Spleen (tissue), 7 donors: Measurements from ENCODE around the gene SSTR1.

Experiments used
- CTCF ChIP-seq, 11 experiments: fragments of 200-600 bp in 7 of 11; fragments of 450-650 bp in 4 of 11; sonication (generic) in 4 of 11; IDR thresholded peaks in 8 of 11; conservative IDR thresholded peaks in 3 of 11; 1 replicate in 7 of 11; 2 replicates in 4 of 11; pipeline versions ENCODE4 v1.4.0 to v1.8.0; 2016 to 2021; ENCODE audit warnings: antibody characterized with exemption in 11 of 11, inconsistent platforms in 4 of 11, mild to moderate bottlenecking in 1 of 11
- POLR2A ChIP-seq, 3 donors: fragments of 450-650 bp; IDR thresholded peaks; one replicate each; pipeline ENCODE4 v1.5.1; 2017; ENCODE audit warnings: antibody characterized with exemption in 3 of 3, mild to moderate bottlenecking in 1 of 3
- POLR2AphosphoS5 ChIP-seq, 3 donors: sonication (generic); formaldehyde crosslinking; IDR thresholded peaks; one replicate each; pipeline ENCODE4 v1.5.1; 2017; ENCODE audit warnings: antibody characterized with exemption in 3 of 3
- donor health status: DM: no; HTN: no; CAD: no; lungs with moderate emphysema.
- donor health status: DM: no; HTN: no; CAD: no.
- donor health status: DM: no; HTN: no; CAD: no.

GRCh38 chr14:38187528-38187927 is 20.2 kb upstream of the SSTR1 start:
- TF ChIP-seq CTCF (IDR thresholded peaks at IDR 0.05 in 8 of 11, conservative IDR thresholded peaks at IDR 0.05 in 3 of 11) (no peak), POLR2A (IDR thresholded peaks at IDR 0.05) (no peak), POLR2AphosphoS5 (IDR thresholded peaks at IDR 0.05) (no peak)
